Left lung (tissue), 10 donors: ENCODE measurements around the gene CD302. TPM values are rescaled to one million over a fixed set of nuclear protein-coding genes. Genes with fewer than 3 reads are reported as not detected.
"Not testable (repeated sequence)": the region's sequence is repeated elsewhere in the genome, so short reads cannot be mapped to it uniquely, and the experiment has no call there.

ENCODE experiments used
- ATAC-seq: fragments of 200-7000 bp; cut with Tn5 transposase; one replicate; pipeline ENCODE4 v1.9.1; 2020; ENCODE audit warnings: moderate library complexity
- DNase-seq, 4 donors: peaks; one replicate each; pipeline ENCODE4 v3.0.0-alpha.2; 2013 to 2020
- H3K27ac ChIP-seq, 2 donors: fragments of 200-600 bp; sonication (generic) in 1 of 2; one replicate each; pipeline versions ENCODE4 v1.5.0 to v1.8.0; 2020 to 2021
- H3K27me3 ChIP-seq, 2 donors: fragments of 200-600 bp; sonication (generic) in 1 of 2; one replicate each; pipeline versions ENCODE4 v1.5.0 to v1.8.0; 2020 to 2021
- H3K36me3 ChIP-seq, 2 donors: fragments of 200-600 bp; sonication (generic) in 1 of 2; one replicate each; pipeline versions ENCODE4 v1.5.0 to v1.8.0; 2020 to 2021
- H3K4me1 ChIP-seq, 2 donors: fragments of 200-600 bp; one replicate each; pipeline ENCODE4 v1.8.0; 2021
- H3K4me3 ChIP-seq, 2 donors: fragments of 200-600 bp; sonication (generic) in 1 of 2; one replicate each; pipeline versions ENCODE4 v1.5.0 to v1.8.0; 2020 to 2021; ENCODE audit warnings: mild to moderate bottlenecking in 1 of 2
- H3K9me3 ChIP-seq, 2 donors: fragments of 200-600 bp; sonication (generic) in 1 of 2; one replicate each; pipeline versions ENCODE4 v1.5.0 to v1.8.0; 2020 to 2021
- CTCF ChIP-seq, 2 donors: fragments of 200-600 bp; sonication (generic) in 1 of 2; IDR thresholded peaks; one replicate each; pipeline versions ENCODE4 v1.5.0 to v1.8.0; 2021; ENCODE audit warnings: antibody characterized with exemption in 2 of 2
- intact Hi-C, 2 donors: fragments of 100-400 bp; cut with DNase I; formaldehyde crosslinking; loops; one replicate each; pipeline versions ENCODE4 v1.11.2 to v1.14.2; 2022
- polyA plus RNA-seq, 6 donors: library from polyadenylated mRNA; unstranded; fragments of 120-200 nt; gene quantifications; one replicate each; pipeline ENCODE4 v1.2.1, GENCODE V29; 2013; ENCODE audit not compliant: insufficient read length in 6 of 6
- total RNA-seq, 2 donors: library from RNA; stranded (reverse); fragmentation: NEBNext Ultra II Directional; extraction: Animal tissue kit (Norgen Biotek cat#: 25700); gene quantifications; one replicate each; pipeline ENCODE4 v1.2.1, GENCODE V29; 2021
- donor health status: DM: no; HTN: yes; CAD: no.
- donor health status: DM: no; HTN: no; CAD: no.

CD302 gene
- total and polyA plus RNA-seq, 8 donors: 50.0 to 64.8 (median 55.3) TPM

DNA sequence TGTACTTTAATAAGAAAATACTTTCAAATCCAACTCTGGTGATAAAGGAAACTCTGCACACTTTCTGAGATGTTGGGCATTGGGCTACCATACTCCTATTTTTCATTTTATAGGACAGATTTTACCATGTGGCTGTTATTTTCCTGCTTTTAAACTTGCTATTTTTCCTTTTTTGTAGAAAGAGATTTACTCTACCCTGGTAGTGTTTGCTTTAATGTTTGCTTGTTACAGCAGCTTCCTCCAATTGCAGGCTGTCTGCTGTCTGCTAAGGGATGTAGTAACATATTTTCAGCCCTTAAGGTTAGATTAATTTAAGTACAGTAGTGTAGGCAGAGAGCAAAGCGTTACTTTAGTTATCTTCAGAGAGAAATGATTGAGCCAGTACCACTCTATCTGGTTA lies 47.1 kb downstream of the CD302 start:
- H3K27me3 ChIP-seq: no peaks in the 10 kb centered on the region
- TF ChIP-seq CTCF (IDR thresholded peaks at IDR 0.05): no peak
- no peak overlapping the region for H3K27ac ChIP-seq
- no peak for DNase-seq
- peaks cover 0 to 62% of the 10 kb centered on the region in 2 donors for H3K36me3 ChIP-seq
- no peak for ATAC-seq
- peaks cover 3 to 30% of the 10 kb centered on the region in 2 donors for H3K4me1 ChIP-seq
- no peak overlapping the region for H3K4me3 ChIP-seq
- H3K9me3 ChIP-seq: no peaks in the 10 kb centered on the region
- intact Hi-C loops: no loop called here

DNA sequence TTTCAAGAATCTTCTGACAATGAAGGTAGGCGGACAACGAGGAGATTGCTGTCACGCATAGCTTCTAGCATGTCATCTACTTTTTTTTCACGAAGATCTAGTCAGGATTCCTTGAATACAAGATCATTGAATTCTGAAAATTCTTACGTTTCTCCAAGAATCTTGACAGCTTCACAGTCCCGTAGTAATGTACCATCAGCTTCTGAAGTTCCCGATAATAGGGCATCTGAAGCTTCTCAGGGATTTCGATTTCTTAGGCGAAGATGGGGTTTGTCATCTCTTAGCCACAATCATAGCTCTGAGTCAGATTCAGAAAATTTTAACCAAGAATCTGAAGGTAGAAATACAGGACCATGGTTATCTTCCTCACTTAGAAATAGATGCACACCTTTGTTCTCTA lies 49.9 kb downstream of the CD302 start:
- no peak for TF ChIP-seq CTCF (IDR thresholded peaks at IDR 0.05)
- intact Hi-C loops: no loop called here
- no peak for ATAC-seq

DNA sequence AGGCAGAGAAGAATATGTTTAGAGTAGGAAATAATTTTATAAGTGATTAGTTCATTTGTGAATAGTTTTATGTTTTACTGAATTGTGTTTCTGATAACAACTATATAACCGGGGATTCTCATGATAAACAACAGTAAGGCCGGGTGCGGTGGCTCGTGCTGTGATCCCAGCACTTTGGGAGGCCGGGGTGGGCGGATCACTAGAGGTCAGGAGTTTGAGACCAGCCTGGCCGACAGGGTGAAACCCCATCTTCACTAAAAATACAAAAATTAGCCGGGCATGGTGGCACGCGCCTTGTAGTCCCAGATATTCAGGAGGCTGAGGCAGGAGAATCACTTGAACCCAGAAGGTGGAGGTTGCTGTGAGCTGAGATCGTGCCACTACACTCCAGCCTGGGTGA lies 52.8 kb downstream of the CD302 start:
- H3K27me3 ChIP-seq, H3K9me3 ChIP-seq, H3K4me1 ChIP-seq, H3K4me3 ChIP-seq, ATAC-seq, H3K27ac ChIP-seq, intact Hi-C loops: not testable (repeated sequence)
- peaks cover 0 to 76% of the 10 kb centered on the region in 2 donors for H3K36me3 ChIP-seq
- peak in 1 of 4 donors; percentile 64 for DNase-seq

More for the DNA sequence above, 49.9 kb downstream of the CD302 start:
- Histone ChIP-seq H3K9me3 (no peaks in the 10 kb centered on the region), H3K4me1 (peaks cover 0 to 8% of the 10 kb centered on the region in 2 donors), H3K27ac (no peak overlapping the region), H3K36me3 (peaks cover 0 to 76% of the 10 kb centered on the region in 2 donors), H3K27me3 (no peaks in the 10 kb centered on the region), H3K4me3 (no peak overlapping the region)
- no peak for DNase-seq

DNA sequence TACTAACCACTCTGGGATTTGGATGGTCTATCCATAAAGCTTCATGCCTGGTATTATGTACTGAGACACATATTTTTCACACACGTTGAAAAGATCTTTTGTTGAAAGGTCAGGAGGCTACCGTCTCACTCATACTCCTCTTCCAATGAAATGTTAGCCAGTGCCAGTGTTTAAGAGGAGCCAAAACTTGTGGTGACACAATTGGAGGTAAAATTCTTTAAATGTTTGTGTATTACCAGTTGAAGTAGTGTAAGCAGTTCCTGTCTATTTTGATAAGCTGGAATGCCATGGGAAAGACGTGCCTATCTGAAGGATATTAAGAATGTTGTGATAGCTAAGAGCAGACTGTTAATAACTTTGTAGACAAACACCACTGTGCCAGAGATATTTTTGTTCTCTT lies 53.6 kb downstream of the CD302 start:
- Histone ChIP-seq H3K27ac (no peak overlapping the region), H3K9me3 (no peaks in the 10 kb centered on the region), H3K36me3 (peaks cover 0 to 76% of the 10 kb centered on the region in 2 donors), H3K4me1 (peaks cover 0 to 5% of the 10 kb centered on the region in 2 donors), H3K4me3 (no peak overlapping the region), H3K27me3 (no peaks in the 10 kb centered on the region)
- intact Hi-C loops: no loop called here
- ATAC-seq: peak; percentile 48
- DNase-seq: no peak
- TF ChIP-seq CTCF (IDR thresholded peaks at IDR 0.05): no peak

DNA sequence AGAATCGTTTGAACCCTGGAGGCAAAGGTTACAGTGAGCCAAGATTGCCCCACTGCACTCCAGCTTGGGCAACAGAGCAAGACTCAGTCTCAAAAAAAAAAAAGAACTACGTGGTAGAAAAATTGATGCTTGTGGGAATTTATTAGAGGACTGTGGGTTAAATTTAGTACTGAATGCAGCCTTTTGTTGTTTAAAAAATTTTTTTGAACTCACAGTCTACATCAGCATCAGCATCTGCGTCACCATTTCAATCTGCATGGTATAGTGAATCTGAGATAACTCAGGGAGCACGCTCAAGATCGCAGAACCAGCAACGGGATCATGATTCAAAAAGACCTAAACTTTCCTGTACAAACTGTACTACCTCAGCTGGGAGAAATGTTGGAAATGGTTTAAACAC lies 55.2 kb downstream of the CD302 start:
- Histone ChIP-seq H3K27ac (no peak overlapping the region), H3K9me3 (no peaks in the 10 kb centered on the region), H3K4me1 (peaks cover 0 to 5% of the 10 kb centered on the region in 2 donors), H3K4me3 (no peak overlapping the region), H3K36me3 (peaks cover 0 to 76% of the 10 kb centered on the region in 2 donors), H3K27me3 (no peaks in the 10 kb centered on the region)
- TF ChIP-seq CTCF (IDR thresholded peaks at IDR 0.05): no peak
- no peak for ATAC-seq
- DNase-seq: no peak
- intact Hi-C loops: no loop called here
